ENCODE results near the gene CUX1. TPM values are rescaled to one million over a fixed set of nuclear protein-coding genes. Genes with fewer than 3 reads are reported as not detected.

The CUX1 gene
- total RNA-seq, 1 donor from 2014 or later = 50.6 TPM

DNA sequence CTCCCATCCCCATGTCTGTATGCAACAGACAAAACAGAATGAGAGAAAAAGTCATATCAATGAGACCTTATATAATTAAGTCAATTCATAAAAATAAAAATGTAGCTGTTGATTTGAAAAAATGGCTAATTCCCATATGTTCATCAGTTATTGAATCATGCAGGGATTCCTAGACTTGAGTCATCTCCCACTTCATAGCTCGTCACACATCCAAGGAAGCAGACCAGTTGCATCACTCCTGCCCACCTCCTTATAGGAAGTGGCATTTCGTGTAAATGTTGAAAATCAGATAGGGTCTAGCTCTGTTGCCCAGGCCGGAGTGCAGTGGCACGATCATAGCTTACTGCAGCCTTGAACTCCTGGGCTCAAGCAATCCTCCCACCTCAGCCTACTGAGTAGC, 413.2 kb downstream of the CUX1 start:
- Mint-ChIP-seq H3K36me3 (ENCODE audit: low read depth, unreplicated experiment) (peaks cover 2% of the 10 kb centered on the region), H3K4me1 (ENCODE audit: low read depth, unreplicated experiment) (no peaks in the 10 kb centered on the region), H3K9me3 (ENCODE audit: unreplicated experiment) (no peaks in the 10 kb centered on the region), H3K4me3 (ENCODE audit: unreplicated experiment) (no peak overlapping the region), H3K27me3 (ENCODE audit: low read depth, unreplicated experiment) (no peaks in the 10 kb centered on the region), H3K27ac (ENCODE audit: unreplicated experiment) (peak overlapping the region; percentile 34)
- H4K20me1 ChIP-seq (ENCODE audit: insufficient read depth, low read length) = no peaks in the 10 kb centered on the region
- no peak overlapping the region for H3K9ac ChIP-seq (ENCODE audit: low read length)
- DNase-seq (ENCODE audit: low read depth) = peak; percentile 40
- H3K27ac ChIP-seq (ENCODE audit: low read depth, low read length) = no peak overlapping the region
- no peaks in the 10 kb centered on the region for H3K79me2 ChIP-seq (ENCODE audit: insufficient read depth, low read length)
- H3K4me3 ChIP-seq (ENCODE audit: insufficient read depth, low read depth, low read length) = no peak overlapping the region
- no peak for TF ChIP-seq EZH2 (IDR thresholded peaks at IDR 0.05; ENCODE audit: insufficient read depth, low read length)
- TF ChIP-seq, protein P1, sequence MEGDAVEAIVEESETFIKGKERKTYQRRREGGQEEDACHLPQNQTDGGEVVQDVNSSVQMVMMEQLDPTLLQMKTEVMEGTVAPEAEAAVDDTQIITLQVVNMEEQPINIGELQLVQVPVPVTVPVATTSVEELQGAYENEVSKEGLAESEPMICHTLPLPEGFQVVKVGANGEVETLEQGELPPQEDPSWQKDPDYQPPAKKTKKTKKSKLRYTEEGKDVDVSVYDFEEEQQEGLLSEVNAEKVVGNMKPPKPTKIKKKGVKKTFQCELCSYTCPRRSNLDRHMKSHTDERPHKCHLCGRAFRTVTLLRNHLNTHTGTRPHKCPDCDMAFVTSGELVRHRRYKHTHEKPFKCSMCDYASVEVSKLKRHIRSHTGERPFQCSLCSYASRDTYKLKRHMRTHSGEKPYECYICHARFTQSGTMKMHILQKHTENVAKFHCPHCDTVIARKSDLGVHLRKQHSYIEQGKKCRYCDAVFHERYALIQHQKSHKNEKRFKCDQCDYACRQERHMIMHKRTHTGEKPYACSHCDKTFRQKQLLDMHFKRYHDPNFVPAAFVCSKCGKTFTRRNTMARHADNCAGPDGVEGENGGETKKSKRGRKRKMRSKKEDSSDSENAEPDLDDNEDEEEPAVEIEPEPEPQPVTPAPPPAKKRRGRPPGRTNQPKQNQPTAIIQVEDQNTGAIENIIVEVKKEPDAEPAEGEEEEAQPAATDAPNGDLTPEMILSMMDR (IDR thresholded peaks at IDR 0.05; ENCODE audit: insufficient read depth, low read depth, low read length) = no peak
- H3K4me2 ChIP-seq (ENCODE audit: low read length) = no peak overlapping the region
- no peaks in the 10 kb centered on the region for H3K36me3 ChIP-seq (ENCODE audit: insufficient read depth, low read length)
- no peaks in the 10 kb centered on the region for H3K27me3 ChIP-seq (ENCODE audit: insufficient read depth, low read length)
- H2AFZ ChIP-seq (ENCODE audit: low read depth, low read length) = no peak overlapping the region
- H3K4me1 ChIP-seq (ENCODE audit: insufficient read depth, low read length) = no peaks in the 10 kb centered on the region
- no peak for FAIRE-seq
- H3K9me3 ChIP-seq (ENCODE audit: insufficient read depth, low read depth, low read length) = no peaks in the 10 kb centered on the region

DNA sequence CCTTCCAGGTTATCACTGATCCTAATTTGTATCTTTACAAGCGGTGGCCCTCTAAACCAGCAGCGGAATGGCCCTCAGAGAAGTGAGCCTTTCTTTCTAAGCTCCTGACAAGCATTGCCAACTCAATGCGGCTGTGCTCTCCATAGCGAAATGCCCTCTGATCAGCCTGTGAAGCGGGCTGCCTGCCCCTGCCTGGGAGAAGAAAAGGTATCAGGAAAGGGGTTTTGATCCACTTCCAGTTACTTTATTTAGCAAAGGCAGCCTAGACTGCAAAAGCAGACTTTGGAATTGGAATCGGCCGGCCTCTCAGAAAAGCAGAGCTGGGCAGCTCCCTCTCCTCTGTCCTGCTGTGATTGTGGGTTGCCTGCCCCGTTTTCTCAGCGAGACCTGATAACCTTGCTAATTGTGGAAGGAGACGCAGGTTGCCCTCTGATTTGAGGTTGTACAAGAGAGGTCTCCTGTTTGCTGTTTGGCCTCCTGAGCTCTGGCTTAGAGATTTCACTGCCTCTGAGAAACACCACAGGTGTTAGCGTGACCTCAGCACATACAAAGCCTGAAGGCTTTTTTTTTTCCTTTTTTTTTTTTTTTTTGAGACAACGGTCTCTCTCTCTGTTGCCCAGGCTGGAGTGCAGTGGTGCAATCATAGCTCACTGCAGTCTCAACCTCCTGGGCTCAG, 415.3 kb downstream of the CUX1 start:
- Histone ChIP-seq H3K36me3 (ENCODE audit: insufficient read depth, low read length) (no peaks in the 10 kb centered on the region), H3K9ac (ENCODE audit: low read length) (no peak overlapping the region), H2AFZ (ENCODE audit: low read depth, low read length) (no peak overlapping the region), H3K79me2 (ENCODE audit: insufficient read depth, low read length) (no peaks in the 10 kb centered on the region), H3K27me3 (ENCODE audit: insufficient read depth, low read length) (no peaks in the 10 kb centered on the region), H3K4me2 (ENCODE audit: low read length) (no peak overlapping the region), H3K4me1 (ENCODE audit: insufficient read depth, low read length) (no peaks in the 10 kb centered on the region), H3K27ac (ENCODE audit: low read depth, low read length) (no peak overlapping the region), H4K20me1 (ENCODE audit: insufficient read depth, low read length) (peaks cover 7% of the 10 kb centered on the region), H3K4me3 (ENCODE audit: insufficient read depth, low read depth, low read length) (no peak overlapping the region), H3K9me3 (ENCODE audit: insufficient read depth, low read depth, low read length) (no peaks in the 10 kb centered on the region)
- no peaks in the 10 kb centered on the region for H3K9me3 Mint-ChIP-seq (ENCODE audit: unreplicated experiment)
- H3K27ac Mint-ChIP-seq (ENCODE audit: unreplicated experiment) = no peak overlapping the region
- no peaks in the 10 kb centered on the region for H3K4me1 Mint-ChIP-seq (ENCODE audit: low read depth, unreplicated experiment)
- DNase-seq (ENCODE audit: low read depth) (no peak), FAIRE-seq (no peak)
- no peak for TF ChIP-seq EZH2 (IDR thresholded peaks at IDR 0.05; ENCODE audit: insufficient read depth, low read length)
- TF ChIP-seq, protein P1 (IDR thresholded peaks at IDR 0.05; ENCODE audit: insufficient read depth, low read depth, low read length) = no peak
- H3K27me3 Mint-ChIP-seq (ENCODE audit: low read depth, unreplicated experiment) = no peaks in the 10 kb centered on the region
- peaks cover 2% of the 10 kb centered on the region for H3K36me3 Mint-ChIP-seq (ENCODE audit: low read depth, unreplicated experiment)
- no peak overlapping the region for H3K4me3 Mint-ChIP-seq (ENCODE audit: unreplicated experiment)

DNA sequence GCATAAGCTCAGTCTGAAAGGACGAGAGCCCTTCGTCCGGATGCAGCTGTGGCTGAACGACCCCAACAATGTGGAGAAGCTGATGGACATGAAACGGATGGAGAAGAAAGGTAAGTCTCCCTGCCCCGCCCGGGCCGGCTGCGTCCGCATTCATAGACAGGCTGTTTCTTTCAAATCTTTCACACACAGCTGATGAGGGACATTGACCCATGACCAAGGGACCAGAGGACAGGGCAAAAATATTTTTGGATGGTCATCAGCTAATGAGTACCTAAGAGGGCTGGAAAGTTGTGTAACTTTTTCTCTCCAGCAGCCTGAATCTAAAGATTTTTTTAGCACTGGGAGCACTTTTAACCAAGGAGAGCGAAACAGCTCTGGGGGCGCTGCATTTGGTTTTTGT, 416.7 kb downstream of the CUX1 start:
- peaks cover 7% of the 10 kb centered on the region for H4K20me1 ChIP-seq (ENCODE audit: insufficient read depth, low read length)
- Mint-ChIP-seq H3K27me3 (ENCODE audit: low read depth, unreplicated experiment) (no peaks in the 10 kb centered on the region), H3K36me3 (ENCODE audit: low read depth, unreplicated experiment) (peaks cover 2% of the 10 kb centered on the region)

More for the DNA sequence above, 416.7 kb downstream of the CUX1 start:
- H3K4me3 Mint-ChIP-seq (ENCODE audit: unreplicated experiment) = no peak overlapping the region
- Histone ChIP-seq H3K79me2 (ENCODE audit: insufficient read depth, low read length) (no peaks in the 10 kb centered on the region), H3K27me3 (ENCODE audit: insufficient read depth, low read length) (no peaks in the 10 kb centered on the region), H3K36me3 (ENCODE audit: insufficient read depth, low read length) (no peaks in the 10 kb centered on the region), H3K9ac (ENCODE audit: low read length) (no peak overlapping the region), H3K27ac (ENCODE audit: low read depth, low read length) (no peak overlapping the region), H3K4me1 (ENCODE audit: insufficient read depth, low read length) (no peaks in the 10 kb centered on the region), H3K9me3 (ENCODE audit: insufficient read depth, low read depth, low read length) (no peaks in the 10 kb centered on the region), H3K4me2 (ENCODE audit: low read length) (no peak overlapping the region), H3K4me3 (ENCODE audit: insufficient read depth, low read depth, low read length) (no peak overlapping the region), H2AFZ (ENCODE audit: low read depth, low read length) (no peak overlapping the region)
- no peaks in the 10 kb centered on the region for H3K4me1 Mint-ChIP-seq (ENCODE audit: low read depth, unreplicated experiment)
- DNase-seq (ENCODE audit: low read depth) (no peak), FAIRE-seq (no peak)
- H3K27ac Mint-ChIP-seq (ENCODE audit: unreplicated experiment) = peak overlapping the region; percentile 47
- TF ChIP-seq EZH2 (IDR thresholded peaks at IDR 0.05; ENCODE audit: insufficient read depth, low read length) = no peak
- TF ChIP-seq, protein P1 (IDR thresholded peaks at IDR 0.05; ENCODE audit: insufficient read depth, low read depth, low read length) = no peak
- no peaks in the 10 kb centered on the region for H3K9me3 Mint-ChIP-seq (ENCODE audit: unreplicated experiment)

Data from astrocyte (in vitro differentiated cells and primary cell).